ENCODE results near the gene BAIAP2L2.

Gene BAIAP2L2

GRCh38 chr22:38107692-38108515, 2.6 kb downstream of the BAIAP2L2 start:
- no peak for DNase-seq (ENCODE audit: low read depth)

DNA sequence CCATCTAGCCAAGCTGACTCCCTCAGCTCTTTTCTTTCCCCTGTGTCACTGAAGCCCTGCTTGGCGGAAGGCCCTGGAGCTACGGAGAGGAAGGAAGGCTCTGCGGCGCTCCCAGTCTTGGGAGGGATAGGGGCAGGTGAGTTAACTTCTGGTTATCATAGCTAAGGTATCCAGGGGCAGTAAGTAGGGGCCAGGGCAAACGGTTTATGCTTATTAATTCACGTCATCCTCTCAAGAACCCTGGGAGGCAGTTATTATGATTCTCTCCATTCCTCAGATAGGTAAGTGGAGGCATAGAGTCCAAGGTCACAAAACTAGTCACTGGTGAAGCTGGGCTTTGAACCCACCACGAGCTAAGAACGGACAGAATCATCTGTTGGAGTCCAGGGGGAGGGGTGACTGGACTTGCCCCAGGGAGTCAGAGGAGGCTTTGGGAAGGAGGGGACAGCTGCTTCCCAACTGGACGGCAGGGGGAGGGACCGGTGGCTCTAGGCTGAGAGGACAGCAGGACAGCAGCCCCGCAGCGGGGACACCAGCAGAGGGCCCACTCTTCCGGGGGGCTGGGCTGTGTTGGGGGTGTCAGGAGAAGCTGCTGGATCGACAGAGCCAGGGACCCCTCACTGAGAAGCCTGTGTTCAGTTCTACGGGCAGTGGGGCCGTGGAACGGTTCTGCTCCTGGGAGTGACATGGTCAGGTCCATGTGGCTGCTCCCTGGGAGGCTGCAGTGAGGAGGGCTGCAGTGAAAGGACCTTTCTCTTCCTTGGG, 3.5 kb downstream of the BAIAP2L2 start:
- no peak for DNase-seq (ENCODE audit: low read depth)

DNA sequence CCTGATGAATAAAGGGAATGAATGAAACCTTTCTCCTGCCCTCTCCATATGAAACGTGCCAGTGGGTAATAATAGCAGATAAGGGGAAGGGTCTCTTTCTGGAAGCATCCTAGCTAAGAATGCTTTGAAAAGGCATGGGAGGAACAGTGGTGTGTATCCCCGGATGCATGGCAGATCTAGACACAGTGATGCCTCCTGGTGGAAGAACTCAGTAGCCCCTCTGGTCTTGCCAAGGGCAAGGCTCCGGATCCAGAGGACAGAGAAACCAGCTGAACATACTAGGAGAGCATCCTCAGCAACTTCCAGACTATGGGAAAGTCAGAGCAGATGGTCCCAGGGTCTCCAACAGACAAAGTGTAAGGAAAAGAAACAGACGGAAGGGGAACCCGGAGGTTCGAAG, 6.4 kb downstream of the BAIAP2L2 start:
- no peak for DNase-seq (ENCODE audit: low read depth)

GRCh38 chr22:38103641-38104040, 6.8 kb downstream of the BAIAP2L2 start:
- DNase-seq (ENCODE audit: low read depth): no peak

- DNase-seq (ENCODE audit: low read depth): no peak
These were observed 11.9 kb downstream of the BAIAP2L2 start for GRCh38 chr22:38098410-38099249.

- DNase-seq (ENCODE audit: low read depth): no peak
These were observed 12.7 kb downstream of the BAIAP2L2 start for GRCh38 chr22:38097557-38098409.

- no peak for DNase-seq (ENCODE audit: low read depth)
These were observed 13.4 kb downstream of the BAIAP2L2 start for GRCh38 chr22:38097058-38097457.

DNA sequence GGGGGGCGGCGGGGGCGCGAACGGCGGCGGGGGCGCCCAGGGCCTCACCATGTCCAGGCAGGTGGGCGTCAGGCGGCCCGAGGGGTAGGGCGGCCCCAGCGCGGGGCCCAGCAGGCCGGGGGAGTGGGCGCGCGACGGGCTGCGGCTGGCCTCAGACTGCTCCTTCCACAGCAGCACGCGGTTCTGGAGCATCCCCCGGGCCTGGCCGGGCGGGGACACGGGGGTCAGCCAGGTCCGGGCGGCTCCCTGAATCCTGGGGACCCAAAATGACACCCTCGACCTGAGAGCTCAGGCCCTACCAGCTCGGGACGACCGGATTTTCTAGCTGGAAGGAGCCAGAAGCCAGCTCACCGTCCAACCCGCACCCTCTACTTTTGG, 21.0 kb downstream of the BAIAP2L2 start:
- no peak for DNase-seq (ENCODE audit: low read depth)

GRCh38 chr22:38088629-38089473, 21.6 kb downstream of the BAIAP2L2 start:
- DNase-seq (ENCODE audit: low read depth): no peak

- no peak for DNase-seq (ENCODE audit: low read depth)
These were observed 22.6 kb downstream of the BAIAP2L2 start for GRCh38 chr22:38087855-38088254.

DNA sequence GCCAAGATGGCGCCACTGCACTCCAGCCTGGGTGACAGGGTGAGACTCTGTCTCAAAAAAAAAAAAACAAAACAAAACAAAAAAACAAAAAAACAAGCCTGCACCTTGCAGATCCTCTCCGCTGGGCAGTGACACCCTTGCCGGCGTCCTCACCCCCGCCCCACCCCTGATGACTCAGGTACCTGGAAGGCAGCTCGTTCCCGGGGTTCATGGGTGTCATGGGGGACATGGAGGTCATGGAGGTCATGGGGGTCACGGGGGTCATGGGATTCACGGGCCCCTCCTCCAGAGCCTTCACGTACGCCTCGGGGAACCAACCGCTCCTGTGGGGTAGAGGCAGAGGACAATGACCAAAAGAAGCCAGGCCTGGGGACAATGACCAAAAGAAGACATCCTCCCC, 23.5 kb downstream of the BAIAP2L2 start:
- no peak for DNase-seq (ENCODE audit: low read depth)

GRCh38 chr22:38086001-38086845, 24.3 kb downstream of the BAIAP2L2 start:
- DNase-seq (ENCODE audit: low read depth): no peak

DNA sequence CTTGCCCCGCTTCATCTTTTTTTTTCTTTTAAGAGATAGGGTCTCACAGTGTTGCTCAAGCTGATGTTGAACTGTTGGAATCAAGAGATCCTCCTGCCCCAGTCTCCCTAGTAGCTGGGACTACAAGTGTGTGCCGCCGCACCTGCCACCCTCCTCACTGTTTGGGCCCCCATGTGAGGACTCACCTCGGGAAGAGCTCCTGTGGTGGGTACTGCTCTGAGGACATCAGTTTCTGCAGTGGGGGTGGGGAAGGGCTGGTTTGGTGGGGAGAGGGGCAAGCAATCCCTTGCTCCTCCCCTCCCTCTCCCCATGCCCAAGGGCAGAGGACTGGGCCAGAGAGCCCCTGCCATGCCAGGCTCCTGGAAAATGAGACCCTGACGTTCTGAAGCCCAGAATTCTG, 25.0 kb downstream of the BAIAP2L2 start:
- no peak for DNase-seq (ENCODE audit: low read depth)

- DNase-seq (ENCODE audit: low read depth): no peak
These were observed 25.4 kb downstream of the BAIAP2L2 start for GRCh38 chr22:38085056-38085455.

DNA sequence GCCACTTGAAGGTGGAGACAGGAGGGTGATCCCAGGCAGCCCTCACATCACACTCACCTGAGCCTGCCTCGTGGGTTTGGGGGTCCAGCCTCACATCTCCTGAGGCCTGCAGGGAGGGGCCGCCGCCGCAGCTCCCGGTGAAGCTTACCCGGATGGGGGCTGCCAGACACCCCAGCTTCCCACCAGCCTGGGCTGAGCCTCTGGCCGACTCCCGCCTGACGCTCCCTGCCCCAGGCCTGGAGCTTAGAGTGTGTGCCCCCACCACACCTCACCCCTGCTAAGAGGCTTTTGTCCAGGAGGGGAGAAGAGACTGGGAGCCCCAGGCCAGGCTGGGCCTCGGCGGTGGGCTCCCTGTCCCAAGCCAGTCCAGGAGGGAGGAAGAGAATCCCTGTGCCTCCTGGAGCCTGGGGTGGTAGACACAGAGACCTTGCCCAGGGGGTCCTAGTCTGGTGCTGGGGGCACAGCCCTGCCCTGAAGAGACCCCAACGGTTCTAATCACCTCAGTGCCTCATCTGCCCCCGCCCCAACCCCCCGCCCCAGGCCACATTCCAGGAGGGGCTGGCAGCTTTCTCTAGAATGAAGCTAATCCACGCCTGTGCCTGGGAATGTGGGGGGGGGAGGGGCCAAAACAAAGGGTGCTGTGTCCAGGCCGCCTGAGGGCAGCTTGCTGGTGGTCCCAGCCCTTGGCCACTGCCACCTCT, 26.4 kb downstream of the BAIAP2L2 start, which contains the start of gene SLC16A8:
Gene SLC16A8 (minus strand): TSS at position 254 of the 701 bp plus-strand sequence. CDS start 1,311 bp downstream, outside the sequence.
- no peak for DNase-seq (ENCODE audit: low read depth)

- DNase-seq (ENCODE audit: low read depth): no peak
These were observed 27.3 kb downstream of the BAIAP2L2 start for GRCh38 chr22:38082986-38083710.

DNA sequence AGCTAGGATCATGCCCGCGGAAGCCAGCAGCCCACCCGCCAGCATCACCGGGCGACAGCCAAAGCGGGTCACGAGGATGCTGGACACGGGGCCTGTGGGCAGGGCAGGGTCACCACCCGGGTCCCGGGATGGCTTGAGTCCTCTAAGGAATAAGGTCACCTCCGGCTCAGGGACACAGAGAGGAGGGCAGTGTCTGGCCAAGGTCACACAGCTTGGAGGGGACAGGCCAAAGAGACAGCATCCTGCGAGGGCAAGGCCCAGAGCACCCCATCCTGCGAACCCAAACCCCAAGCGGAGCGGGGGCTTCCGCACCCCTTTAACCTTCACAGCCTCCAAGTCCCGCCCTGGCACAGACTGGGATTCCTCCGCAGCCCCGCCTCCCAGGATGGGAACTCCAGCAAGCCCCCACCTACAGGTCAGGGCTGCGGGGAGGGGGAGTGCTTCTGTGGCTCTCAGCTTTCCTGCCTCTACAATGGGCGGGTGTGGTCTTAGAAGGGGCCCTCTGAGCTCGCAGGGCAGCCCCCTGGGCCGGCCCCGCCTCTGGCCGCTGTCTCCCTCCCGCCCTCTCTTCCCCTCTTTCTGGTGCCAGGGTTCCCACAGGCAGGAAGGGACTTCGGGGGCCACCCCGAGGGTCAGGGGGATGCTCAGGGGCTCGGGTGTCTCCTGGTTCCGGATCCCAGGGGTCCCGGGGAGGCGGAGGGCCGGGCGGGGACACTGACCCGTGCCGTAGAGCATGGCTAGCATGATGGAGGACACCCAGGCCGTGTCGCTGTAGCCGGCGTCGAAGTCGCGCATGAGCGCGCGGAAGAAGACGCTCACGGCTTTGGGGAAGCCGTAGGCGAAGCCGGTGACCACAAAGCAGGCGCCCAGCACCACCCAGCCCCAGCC, 28.3 kb downstream of the BAIAP2L2 start:
- DNase-seq (ENCODE audit: low read depth): no peak

All from activated T-cell treated with anti-CD3 and anti-CD28 coated beads for 48 hours (primary cell).